HCT116 (cell line): ENCODE measurements around the gene EML4. TPM values are rescaled to one million over a fixed set of nuclear protein-coding genes. Genes with fewer than 3 reads are reported as not detected.

Source experiments
- ATAC-seq: fragments of 200-7000 bp; cut with Tn5 transposase; 2 replicates; pipeline ENCODE4 v1.9.1; 2020; ENCODE audit warnings: mild to moderate bottlenecking, moderate library complexity
- BruUV-seq: library from RNA; stranded (reverse); fragments of 400-500 nt; replicated peaks from 2 replicates; lab custom pipeline; 2021; lab: Mats Ljungman, UMichigan
- CTCF ChIA-PET: fragments of 300-600 bp; sonication (Branson Sonifier 250); formaldehyde crosslinking; loops from one replicate; lab custom pipeline; 2021; ENCODE audit warnings: antibody characterized with exemption; lab: Charles Lee
- POLR2A ChIA-PET: fragments of 300-600, 350-600 bp; sonication (Branson Sonifier 250); formaldehyde crosslinking; loops from one replicate; lab custom pipeline; 2021; ENCODE audit warnings: antibody characterized with exemption; lab: Charles Lee
- RAD21 ChIA-PET, 2 experiments: fragments of 300-600 bp; sonication (Branson Sonifier 250); formaldehyde crosslinking; loops; one replicate each; lab custom pipeline; 2023; ENCODE audit warnings: low total read pairs in 2 of 2; ENCODE audit not compliant: uncharacterized antibody in 2 of 2, unreplicated experiment in 2 of 2, low non-redundant PET in 1 of 2; lab: Charles Lee
- DNase-seq: peaks from one replicate; pipeline ENCODE4 v3.0.0-alpha.2; 2010; ENCODE audit warnings: low read depth, low spot score
- H2AFZ ChIP-seq: fragments of 200-600 bp; shearing (Covaris generic), sonication (generic); 2 replicates; pipeline ENCODE4 v1.6.1; 2017; ENCODE audit warnings: low read depth, mixed run types, mixed read lengths, antibody characterized with exemption, low read length; ENCODE audit not compliant: poor library complexity, severe bottlenecking
- H3K27ac ChIP-seq: 2 replicates; pipeline ENCODE4 v1.5.1; 2012; ENCODE audit warnings: low read depth, low read length
- H3K27me3 ChIP-seq: fragments of 200-600 bp; sonication (generic); 2 replicates; pipeline ENCODE4 v1.6.1; 2016; ENCODE audit warnings: mixed run types, low read length, mixed read lengths; ENCODE audit not compliant: insufficient read depth
- H3K36me3 ChIP-seq, 2 experiments: fragments of 200-500 bp in 1 of 2; fragments of 200-600 bp in 1 of 2; sonication (Bioruptor generic) in 1 of 2; sonication (generic) in 1 of 2; 2 replicates each; pipeline versions ENCODE4 v1.5.1 to v1.6.1; 2014 to 2016; ENCODE audit warnings: low read length in 2 of 2, inconsistent platforms in 1 of 2, mixed read lengths in 1 of 2, mixed run types in 1 of 2; ENCODE audit not compliant: insufficient read depth in 2 of 2, control insufficient read depth in 1 of 2
- H3K4me1 ChIP-seq, 2 experiments: fragments of 200-600 bp in 1 of 2; sonication (generic) in 1 of 2; 2 replicates each; pipeline versions ENCODE4 v1.5.1 to v1.6.1; 2012 to 2017; ENCODE audit warnings: low read length in 2 of 2, inconsistent platforms in 1 of 2, mild to moderate bottlenecking in 1 of 2, mixed read lengths in 1 of 2, mixed run types in 1 of 2, moderate library complexity in 1 of 2; ENCODE audit not compliant: insufficient read depth in 2 of 2, control insufficient read depth in 1 of 2
- H3K4me2 ChIP-seq: fragments of 200-600 bp; sonication (generic); 2 replicates; pipeline ENCODE4 v1.6.1; 2017; ENCODE audit warnings: mixed run types, low read length, mixed read lengths
- H3K4me3 ChIP-seq, 2 experiments: fragments of 200-600 bp in 1 of 2; sonication (generic) in 1 of 2; replicated peaks in 1 of 2; 2 replicates each; pipeline ENCODE4 v1.5.1; 2011 to 2016; ENCODE audit warnings: low read length in 2 of 2, control low read depth in 1 of 2, low read depth in 1 of 2, mild to moderate bottlenecking in 1 of 2, mixed read lengths in 1 of 2, mixed run types in 1 of 2
- H3K79me2 ChIP-seq: fragments of 200-600 bp; sonication (generic); 2 replicates; pipeline ENCODE4 v1.6.1; 2017; ENCODE audit warnings: mild to moderate bottlenecking, mixed run types, low read length, moderate library complexity, mixed read lengths; ENCODE audit not compliant: insufficient read depth
- H3K9ac ChIP-seq: fragments of 200-600 bp; sonication (generic); 2 replicates; pipeline ENCODE4 v1.6.1; 2016; ENCODE audit warnings: low read length, mixed read lengths
- H3K9me2 ChIP-seq: fragments of 200-600 bp; sonication (generic), shearing (Covaris generic); 2 replicates; pipeline ENCODE4 v1.6.1; 2017; ENCODE audit warnings: mixed run types, mild to moderate bottlenecking, moderate library complexity; ENCODE audit not compliant: insufficient read depth
- H3K9me3 ChIP-seq, 2 experiments: fragments of 200-500 bp in 1 of 2; fragments of 200-600 bp in 1 of 2; sonication (Bioruptor generic) in 1 of 2; sonication (generic) in 1 of 2; 2 replicates each; pipeline ENCODE4 v1.6.1; 2014 to 2017; ENCODE audit warnings: low read length in 2 of 2, mixed read lengths in 2 of 2, inconsistent platforms in 1 of 2, low read depth in 1 of 2, mild to moderate bottlenecking in 1 of 2, mixed run types in 1 of 2, moderate library complexity in 1 of 2; ENCODE audit not compliant: control insufficient read depth in 1 of 2, insufficient read depth in 1 of 2
- H4K20me1 ChIP-seq: fragments of 200-600 bp; sonication (generic), shearing (Covaris generic); 2 replicates; pipeline ENCODE4 v1.6.1; 2017; ENCODE audit warnings: mixed run types, mild to moderate bottlenecking, moderate library complexity; ENCODE audit not compliant: insufficient read depth
- ATF3 ChIP-seq: IDR thresholded peaks from 2 replicates; pipeline ENCODE4 v1.6.1; 2012
- CBX3 ChIP-seq: IDR thresholded peaks from 2 replicates; pipeline ENCODE4 v1.6.1; 2012; ENCODE audit warnings: low read depth
- CEBPB ChIP-seq: IDR thresholded peaks from 2 replicates; pipeline ENCODE4 v1.6.1; 2012; ENCODE audit warnings: low read depth
- EGR1 ChIP-seq: IDR thresholded peaks from 2 replicates; pipeline ENCODE4 v1.6.1; 2012; ENCODE audit warnings: low read depth
- EZH2phosphoT487 ChIP-seq: fragments of 200-600 bp; IDR thresholded peaks from 2 replicates; pipeline ENCODE4 v1.6.1; 2018; ENCODE audit warnings: antibody characterized with exemption, borderline replicate concordance
- JUND ChIP-seq: IDR thresholded peaks from 2 replicates; pipeline ENCODE4 v1.6.1; 2012
- MAX ChIP-seq: IDR thresholded peaks from 2 replicates; pipeline ENCODE4 v1.6.1; 2012
- POLR2A ChIP-seq: IDR thresholded peaks from 2 replicates; pipeline ENCODE4 v1.7.0; 2011; ENCODE audit warnings: borderline replicate concordance; ENCODE audit not compliant: insufficient read depth, insufficient read length; ENCODE audit errors: extremely low read depth
- POLR2AphosphoS5 ChIP-seq: IDR thresholded peaks from 2 replicates; pipeline ENCODE4 v1.6.1; 2011; ENCODE audit warnings: mild to moderate bottlenecking, low read depth, low read length, moderate library complexity
- RAD21 ChIP-seq: IDR thresholded peaks from 2 replicates; pipeline ENCODE4 v1.6.1; 2012; ENCODE audit warnings: low read depth, mild to moderate bottlenecking
- SP1 ChIP-seq: IDR thresholded peaks from 2 replicates; pipeline ENCODE4 v1.6.1; 2012; ENCODE audit warnings: low read depth
- SRF ChIP-seq: IDR thresholded peaks from 2 replicates; pipeline ENCODE4 v1.6.1; 2012; ENCODE audit warnings: low read depth
- TCF7L2 ChIP-seq: IDR thresholded peaks from 2 replicates; pipeline ENCODE4 v1.7.0; 2011; ENCODE audit warnings: borderline replicate concordance, inconsistent platforms; ENCODE audit not compliant: insufficient read depth, insufficient read length; ENCODE audit errors: extremely low read depth
- YY1 ChIP-seq: IDR thresholded peaks from 2 replicates; pipeline ENCODE4 v1.6.1; 2011; ENCODE audit warnings: low read length, low read depth, moderate library complexity, mild to moderate bottlenecking; ENCODE audit not compliant: insufficient replicate concordance; ENCODE audit errors: extremely low read depth
- ZBTB33 ChIP-seq: IDR thresholded peaks from 2 replicates; pipeline ENCODE4 v1.6.1; 2011; ENCODE audit warnings: mild to moderate bottlenecking, low read length, moderate library complexity; ENCODE audit not compliant: insufficient replicate concordance; ENCODE audit errors: extremely low read depth
- ZFX ChIP-seq: fragments of 450-650 bp; IDR thresholded peaks from 2 replicates; pipeline ENCODE4 v1.6.1; 2017
- ZNF274 ChIP-seq: fragments of 200-500 bp; sonication (Bioruptor generic); IDR thresholded peaks from 2 replicates; pipeline ENCODE4 v1.6.1; 2014; ENCODE audit warnings: mild to moderate bottlenecking, low read depth, low read length, inconsistent platforms
- intact Hi-C: fragments of 100-400 bp; cut with micrococcal nuclease; formaldehyde crosslinking; loops from 2 replicates; pipeline ENCODE4 v1.10.0; 2022
- total RNA-seq: library from RNA; stranded (reverse); gene quantifications from one replicate; pipeline ENCODE4 v1.2.1, GENCODE V29; 2021; ENCODE audit not compliant: unreplicated experiment

The EML4 gene
- total RNA-seq, 1 experiment from 2014 or later = 53.5 TPM

DNA sequence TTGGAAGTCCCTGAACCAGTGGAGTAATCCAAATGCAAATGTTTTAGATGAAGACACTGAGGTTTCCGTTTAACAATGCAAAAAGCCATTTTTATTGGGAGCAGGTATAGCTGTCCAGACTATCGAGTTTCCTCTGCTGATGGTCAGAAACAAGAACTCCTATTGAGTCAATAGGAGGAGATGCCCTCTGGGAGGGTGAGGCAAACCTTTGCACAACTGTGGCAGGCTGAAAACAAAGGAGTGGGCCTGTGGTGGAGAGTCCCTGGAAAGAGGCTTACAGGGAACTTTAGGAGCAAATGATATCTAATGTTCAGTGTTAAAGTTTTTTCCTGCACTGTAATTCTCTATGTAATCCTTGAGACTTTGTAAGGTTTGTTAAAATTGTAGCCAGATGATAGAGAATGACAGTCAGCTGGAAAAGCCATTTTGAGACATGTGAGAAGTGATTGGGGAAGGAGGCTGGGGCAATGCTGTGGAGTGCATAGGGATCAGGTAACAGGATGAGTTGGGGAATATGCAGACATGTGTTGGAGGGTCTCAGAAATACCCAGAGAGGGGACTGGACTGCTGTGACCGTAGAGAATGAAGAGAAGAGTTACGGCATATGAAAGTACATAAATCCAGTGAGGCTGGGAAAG lies 15.1 kb upstream of the EML4 start:
- H3K9ac ChIP-seq = no peak overlapping the region
- H4K20me1 ChIP-seq = no peaks in the 10 kb centered on the region
- no peaks in the 10 kb centered on the region for H3K36me3 ChIP-seq
- no peaks in the 10 kb centered on the region for H3K27me3 ChIP-seq
- CTCF ChIA-PET = no interaction called here
- no peaks in the 10 kb centered on the region for H3K9me3 ChIP-seq
- POLR2A ChIA-PET = interaction anchor here (1.4 kb wide), 1 partner anchor 13 kb away, joined by 3 read pairs; no protein-coding TSS in a partner anchor
- no peak for DNase-seq
- H2AFZ ChIP-seq = no peak overlapping the region
- H3K4me1 ChIP-seq = no peaks in the 10 kb centered on the region
- intact Hi-C loops = no loop called here
- no peaks in the 10 kb centered on the region for H3K9me2 ChIP-seq
- H3K4me2 ChIP-seq = no peak overlapping the region
- BruUV-seq = no TSS peak
- no peak overlapping the region for H3K4me3 ChIP-seq
- no peak overlapping the region for H3K27ac ChIP-seq
- RAD21 ChIA-PET = no interaction called here
- no peaks in the 10 kb centered on the region for H3K79me2 ChIP-seq
- TF ChIP-seq ZFX (no peak), ZNF274 (no peak), RAD21 (no peak), MAX (no peak), JUND (no peak), SP1 (no peak), YY1 (no peak), SRF (no peak), EGR1 (no peak), POLR2AphosphoS5 (no peak), ZBTB33 (no peak), POLR2A (no peak), EZH2phosphoT487 (no peak), CBX3 (no peak), CEBPB (no peak), ATF3 (no peak), TCF7L2 (no peak)
- TF ChIP-seq, all 23 proteins: peak for 0
- ATAC-seq = no peak
